K562 (cell line): ENCODE results near the gene COL21A1. TPM values are rescaled to one million over a fixed set of nuclear protein-coding genes. Genes with fewer than 3 reads are reported as not detected.

Source experiments
- ATAC-seq: fragments of 200-7000 bp; cut with Tn5 transposase; 3 replicates; pipeline ENCODE4 v1.9.1; 2020; ENCODE audit warnings: moderate library complexity
- BruUV-seq: library from RNA; stranded (reverse); fragments of 400-500 nt; replicated peaks from 2 replicates; lab custom pipeline; 2021; lab: Mats Ljungman, UMichigan
- CTCF ChIA-PET: fragments of 300-600 bp; formaldehyde crosslinking; extraction: SDS; loops from one replicate; lab custom pipeline; 2021; ENCODE audit warnings: low intra/inter-chr PET ratio; lab: Yijun Ruan, JAX
- POLR2A ChIA-PET: fragments of 300-600, 350-650 bp; sonication (Branson Sonifier 250); formaldehyde crosslinking; extraction: SDS; loops from one replicate; lab custom pipeline; 2021; ENCODE audit warnings: antibody characterized with exemption, inconsistent platforms; lab: Yijun Ruan, JAX
- DNase-seq, 4 experiments: peaks; one replicate each; pipeline versions ENCODE4 v3.0.0 to v3.0.0-alpha.2; 2011 to 2018; ENCODE audit warnings: low spot score in 3 of 4, mixed read lengths in 3 of 4; ENCODE audit errors: extremely low read depth in 1 of 4
- FAIRE-seq: peaks from 2 replicates; lab custom pipeline; 2011; peaks lifted over from hg19 to GRCh38; lab: Jason Lieb, UNC
- H2AFZ ChIP-seq: 2 replicates; pipeline ENCODE4 v1.6.0; 2011; ENCODE audit warnings: low read depth, low read length, control low read depth, inconsistent platforms
- H3K27ac ChIP-seq: fragments of 200-600 bp; 3 replicates; pipeline ENCODE4 v1.8.0; 2011; ENCODE audit warnings: low read depth, mild to moderate bottlenecking, control low read depth, inconsistent platforms, low read length, moderate library complexity, mixed read lengths; ENCODE audit errors: extremely low read depth
- H3K27me3 ChIP-seq, 2 experiments: fragments of 300-600 bp in 1 of 2; 2 replicates in 1 of 2; 3 replicates in 1 of 2; pipeline versions ENCODE4 v1.6.0 to v1.8.0; 2011; ENCODE audit warnings: inconsistent platforms in 2 of 2, low read length in 2 of 2, mild to moderate bottlenecking in 1 of 2, mixed read lengths in 1 of 2, moderate library complexity in 1 of 2; ENCODE audit not compliant: control insufficient read depth in 2 of 2, insufficient read depth in 2 of 2
- H3K36me3 ChIP-seq: fragments of 300-600 bp; 3 replicates; pipeline ENCODE4 v1.8.0; 2011; ENCODE audit warnings: mild to moderate bottlenecking, low read length, inconsistent platforms; ENCODE audit not compliant: control insufficient read depth, insufficient read depth
- H3K4me1 ChIP-seq, 2 experiments: fragments of 200-600 bp in 1 of 2; replicated peaks in 1 of 2; 2 replicates in 1 of 2; 3 replicates in 1 of 2; pipeline versions ENCODE4 v1.5.1 to v1.8.0; 2011; ENCODE audit warnings: inconsistent platforms in 2 of 2, low read length in 2 of 2, mild to moderate bottlenecking in 1 of 2, mixed read lengths in 1 of 2, moderate library complexity in 1 of 2; ENCODE audit not compliant: control insufficient read depth in 2 of 2, insufficient read depth in 2 of 2
- H3K4me2 ChIP-seq: 2 replicates; pipeline ENCODE4 v1.6.1; 2011; ENCODE audit warnings: low read length, control low read depth, inconsistent platforms, mixed read lengths; ENCODE audit not compliant: insufficient read depth
- H3K4me3 ChIP-seq: fragments of 200-600 bp; sonication (generic), shearing (Covaris generic); 2 replicates; pipeline ENCODE4 v1.5.1; 2016; ENCODE audit warnings: control low read depth, inconsistent platforms
- H3K79me2 ChIP-seq: fragments of 200-600 bp; 3 replicates; pipeline ENCODE4 v1.8.0; 2011; ENCODE audit warnings: low read length, inconsistent platforms; ENCODE audit not compliant: control insufficient read depth, insufficient read depth
- H3K9ac ChIP-seq, 2 experiments: 2 replicates each; pipeline versions ENCODE4 v1.6.0 to v1.6.1; 2011; ENCODE audit warnings: low read depth in 2 of 2, low read length in 2 of 2, control low read depth in 1 of 2, inconsistent platforms in 1 of 2, mild to moderate bottlenecking in 1 of 2, mixed read lengths in 1 of 2; ENCODE audit not compliant: insufficient read depth in 1 of 2
- H3K9me1 ChIP-seq: one replicate; pipeline ENCODE4 v1.6.0; 2011; ENCODE audit warnings: inconsistent platforms, mild to moderate bottlenecking, low read length, moderate library complexity; ENCODE audit not compliant: control insufficient read depth, insufficient read depth
- H3K9me3 ChIP-seq: replicated peaks from 2 replicates; pipeline ENCODE4 v1.5.1; 2011; ENCODE audit warnings: low read depth, low read length, inconsistent platforms; ENCODE audit not compliant: control insufficient read depth, insufficient read depth
- H4K20me1 ChIP-seq: replicated peaks from 2 replicates; pipeline ENCODE4 v1.6.1; 2011; ENCODE audit warnings: low read length, inconsistent platforms, mixed read lengths; ENCODE audit not compliant: control insufficient read depth, insufficient read depth
- DMBX1 ChIP-seq: fragments of 250-450 bp; sonication (Bioruptor Pico); IDR thresholded peaks from 2 replicates; pipeline ENCODE4 v1.8.0; 2022; ENCODE audit warnings: inconsistent platforms, mild to moderate bottlenecking, moderate library complexity, borderline replicate concordance
- NR3C1 ChIP-seq: sonication (generic); formaldehyde crosslinking; IDR thresholded peaks from 2 replicates; pipeline ENCODE4 v1.8.1; 2022; ENCODE audit warnings: missing genetic modification reagents
- PTTG1 ChIP-seq: fragments of 450-650 bp; IDR thresholded peaks from 2 replicates; pipeline ENCODE4 v1.6.1; 2016; ENCODE audit warnings: low read depth, mild to moderate bottlenecking, missing genetic modification characterization, missing compliant biosample characterization
- SREBF1 ChIP-seq: fragments of 150-350 bp; IDR thresholded peaks from 2 replicates; pipeline ENCODE4 v1.6.1; 2014; ENCODE audit warnings: antibody characterized with exemption, low read depth, low read length, borderline replicate concordance
- ZBTB7A ChIP-seq: IDR thresholded peaks from 2 replicates; pipeline ENCODE4 v1.6.1; 2011; ENCODE audit warnings: low read depth, mild to moderate bottlenecking, low read length, moderate library complexity, borderline replicate concordance; ENCODE audit not compliant: control insufficient read depth
- ZNF280A ChIP-seq: fragments of 450-650 bp; IDR thresholded peaks from 2 replicates; pipeline ENCODE4 v1.6.1; 2018; ENCODE audit warnings: mild to moderate bottlenecking, low read depth; ENCODE audit not compliant: partially characterized antibody
- ZSCAN29 ChIP-seq: fragments of 450-650 bp; IDR thresholded peaks from 2 replicates; pipeline ENCODE4 v1.6.1; 2017
- WGBS: fragments of 100-300 bp; shearing (Covaris generic); methylation state at CpG from one replicate; pipeline ENCODE4 v1.1.6; 2016; ENCODE audit warnings: low coverage, mixed read lengths; ENCODE audit not compliant: insufficient coverage; ENCODE audit errors: missing lambda C conversion rate; 5-methylcytosine and 5-hydroxymethylcytosine counted together
- in situ Hi-C: fragments of 300-500 bp; cut with MboI; formaldehyde crosslinking; loops from 4 replicates; pipeline ENCODE4 v1.15.0; 2018; ENCODE audit warnings: inconsistent platforms, mixed read lengths
- intact Hi-C: fragments of 100-400 bp; cut with micrococcal nuclease; formaldehyde crosslinking; loops from 2 replicates; pipeline ENCODE4 v1.14.2; 2022
- polyA plus RNA-seq, 8 experiments: library from polyadenylated mRNA; depleted of rRNA in 4 of 8; stranded (reverse) in 5 of 8; unstranded in 3 of 8; fragments of >200 nt; fragmentation: Nextera tagmentation in 2 of 8; fragmentation: Illumina TruSeq in 1 of 8; extraction: Ambion mirVana in 2 of 8; extraction: Trizol in 1 of 8; gene quantifications; 2 replicates each; pipeline versions ENCODE4 v1.2.1 to v1.2.3, GENCODE V29; 2011 to 2014; ENCODE audit warnings: inconsistent platforms in 1 of 8, missing spikeins in 1 of 8
- total RNA-seq, 7 experiments: library from RNA; depleted of rRNA in 6 of 7; stranded (reverse); fragments of >200 nt in 6 of 7; fragmentation: Illumina TruSeq in 2 of 7; extraction: Trizol in 2 of 7; gene quantifications; 2 replicates each; pipeline versions ENCODE4 v1.2.1 to v1.2.3, GENCODE V29; 2011 to 2021; ENCODE audit warnings: low replicate concordance in 1 of 7

The COL21A1 gene
- total and polyA plus RNA-seq, 9 of the 15 experiments (the other 6 are each of a cell fraction or from before 2014, with no cell fraction given): 0.03 to 0.76 (median 0.25) TPM

- in situ Hi-C loops: no loop called here
- CTCF ChIA-PET: no interaction called here
These were observed 94.8 kb downstream of the COL21A1 start for GRCh38 chr6:56152611-56153010.

More at GRCh38 chr6:56152611-56153010, 94.8 kb downstream of the COL21A1 start:
- H3K36me3 ChIP-seq: no peaks in the 10 kb centered on the region
- no peak overlapping the region for H3K27ac ChIP-seq
- H3K27me3 ChIP-seq: no peaks in the 10 kb centered on the region
- FAIRE-seq (no peak), DNase-seq (no peak), ATAC-seq (no peak)
- no peaks in the 10 kb centered on the region for H3K9me3 ChIP-seq
- no peaks in the 10 kb centered on the region for H3K79me2 ChIP-seq
- WGBS: 0% methylated on average over 1 of the region's 1 CpG
- no peak overlapping the region for H3K4me2 ChIP-seq
- no peaks in the 10 kb centered on the region for H3K4me1 ChIP-seq
- POLR2A ChIA-PET: no interaction called here
- no TSS peak for BruUV-seq
- H3K4me3 ChIP-seq: no peak overlapping the region
- no peaks in the 10 kb centered on the region for H4K20me1 ChIP-seq
- intact Hi-C loops: no loop called here
- H3K9me1 ChIP-seq: no peaks in the 10 kb centered on the region
- H2AFZ ChIP-seq: no peak overlapping the region
- TF ChIP-seq ZNF280A (no peak), NR3C1 (CRISPR knock-in tag) (no peak), SREBF1 (no peak), PTTG1 (tag) (no peak), ZBTB7A (no peak), DMBX1 (CRISPR knock-in tag) (no peak), ZSCAN29 (no peak)
- H3K9ac ChIP-seq: no peak overlapping the region
